PC-3 (cell line): ENCODE measurements around the gene COL4A1. TPM values are rescaled to one million over a fixed set of nuclear protein-coding genes. Genes with fewer than 3 reads are reported as not detected.

Source experiments
- ATAC-seq: fragments of 200-7000 bp; cut with Tn5 transposase; 2 replicates; pipeline ENCODE4 v1.9.1; 2020; ENCODE audit warnings: mild to moderate bottlenecking, moderate library complexity
- BruUV-seq: library from RNA; stranded (reverse); fragments of 400-500 nt; replicated peaks from 2 replicates; lab custom pipeline; 2021; lab: Mats Ljungman, UMichigan
- CTCF ChIA-PET: fragments of 300-600 bp; sonication (Branson Sonifier 250); formaldehyde crosslinking; loops from one replicate; lab custom pipeline; 2022; ENCODE audit warnings: antibody characterized with exemption; lab: Charles Lee
- POLR2A ChIA-PET: fragments of 300-600 bp; sonication (Branson Sonifier 250); formaldehyde crosslinking; loops from one replicate; lab custom pipeline; 2022; ENCODE audit warnings: antibody characterized with exemption; ENCODE audit not compliant: unreplicated experiment; lab: Charles Lee
- DNase-seq: peaks from one replicate; pipeline ENCODE4 v3.0.0-alpha.2; 2015
- H2AFZ ChIP-seq: fragments of 300-600 bp; sonication (generic); 2 replicates; pipeline ENCODE4 v1.6.0; 2016; ENCODE audit warnings: antibody characterized with exemption, low read length
- H3F3A ChIP-seq: fragments of 300-600 bp; sonication (generic); one replicate; pipeline ENCODE4 v1.6.0; 2017; ENCODE audit warnings: antibody characterized with exemption, low read length, control low read depth, mild to moderate bottlenecking; ENCODE audit not compliant: unreplicated experiment
- H3K27ac ChIP-seq: fragments of 300-600 bp; sonication (generic); 2 replicates; pipeline ENCODE4 v1.5.1; 2016; ENCODE audit warnings: mild to moderate bottlenecking, low read length
- H3K27me3 ChIP-seq: fragments of 300-600 bp; sonication (generic); 2 replicates; pipeline ENCODE4 v1.6.1; 2016; ENCODE audit warnings: low read length, mixed read lengths
- H3K36me3 ChIP-seq: fragments of 300-600 bp; sonication (generic); 2 replicates; pipeline ENCODE4 v1.6.1; 2016; ENCODE audit warnings: low read depth, mixed run types, low read length, mixed read lengths
- H3K4me1 ChIP-seq: fragments of 300-600 bp; sonication (generic); 2 replicates; pipeline ENCODE4 v1.5.1; 2016; ENCODE audit warnings: low read length; ENCODE audit not compliant: insufficient read depth
- H3K4me2 ChIP-seq: fragments of 300-600 bp; sonication (generic); 2 replicates; pipeline ENCODE4 v1.6.0; 2016; ENCODE audit warnings: low read length
- H3K4me3 ChIP-seq: fragments of 300-600 bp; sonication (generic); 2 replicates; pipeline ENCODE4 v1.5.1; 2016; ENCODE audit warnings: mild to moderate bottlenecking, low read length, mixed read lengths
- H3K79me2 ChIP-seq: fragments of 300-600 bp; sonication (generic); 2 replicates; pipeline ENCODE4 v1.6.1; 2017; ENCODE audit warnings: low read length, mixed read lengths
- H3K9ac ChIP-seq: fragments of 300-600 bp; sonication (generic); 2 replicates; pipeline ENCODE4 v1.6.0; 2016; ENCODE audit warnings: mild to moderate bottlenecking, low read length
- H3K9me2 ChIP-seq: fragments of 300-600 bp; sonication (generic); replicated peaks from 2 replicates; pipeline ENCODE4 v1.6.1; 2016; ENCODE audit warnings: mixed run types, low read length, mixed read lengths
- H3K9me3 ChIP-seq: fragments of 300-600 bp; sonication (generic); 2 replicates; pipeline ENCODE4 v1.6.1; 2016; ENCODE audit warnings: low read length, mixed read lengths
- H4K20me1 ChIP-seq: fragments of 300-600 bp; sonication (generic); 2 replicates; pipeline ENCODE4 v1.6.1; 2016; ENCODE audit warnings: low read length, mixed read lengths
- EZH2 ChIP-seq: fragments of 300-600 bp; sonication (generic); IDR thresholded peaks from one replicate; pipeline ENCODE4 v1.6.1; 2017; ENCODE audit warnings: antibody characterized with exemption, mild to moderate bottlenecking, low read length; ENCODE audit not compliant: unreplicated experiment
- EZH2phosphoT487 ChIP-seq: fragments of 300-600 bp; sonication (generic); IDR thresholded peaks from 2 replicates; pipeline ENCODE4 v1.6.1; 2018; ENCODE audit warnings: mild to moderate bottlenecking, antibody characterized with exemption, low read length, borderline replicate concordance
- intact Hi-C: fragments of 100-400 bp; cut with micrococcal nuclease; formaldehyde crosslinking; loops from 2 replicates; pipeline ENCODE4 v1.9.0; 2023
- total RNA-seq: library from RNA; depleted of rRNA; stranded (reverse); fragments of >200 nt; gene quantifications from 2 replicates; pipeline ENCODE4 v1.2.3, GENCODE V29; 2014
- TF ChIP-seq, protein P1 (sequence below): fragments of 300-600 bp; sonication (generic); conservative IDR thresholded peaks from 2 replicates; pipeline ENCODE4 v1.5.1; 2017; ENCODE audit warnings: antibody characterized with exemption, low read depth, mild to moderate bottlenecking, low read length

The COL4A1 gene
- total RNA-seq, 1 experiment from 2014 or later: 48.7 TPM

GRCh38 chr13:110239280-110240125 lies 67.5 kb downstream of the COL4A1 start:
- no TSS peak for BruUV-seq

DNA sequence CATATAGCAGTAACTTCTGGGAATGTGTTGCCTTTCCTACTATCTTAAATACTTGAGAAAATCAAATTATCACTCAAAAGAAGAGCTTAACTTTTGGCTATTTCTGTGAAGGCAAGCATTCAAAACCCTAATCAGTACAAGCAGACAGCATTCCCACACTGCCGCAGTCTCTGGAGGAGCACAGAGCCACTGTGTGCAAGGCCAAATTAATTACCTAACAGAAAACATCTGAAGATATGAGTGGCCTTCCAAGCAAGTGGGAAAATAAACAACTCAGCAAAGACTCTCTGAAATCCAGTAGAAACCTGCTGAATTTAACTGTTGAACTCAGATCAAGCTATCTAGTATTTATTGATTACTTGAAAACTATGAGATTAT lies 68.2 kb downstream of the COL4A1 start:
- no peaks in the 10 kb centered on the region for H3F3A ChIP-seq
- ATAC-seq (no peak), DNase-seq (no peak)
- no peak overlapping the region for H3K4me2 ChIP-seq
- H3K9me2 ChIP-seq: no peaks in the 10 kb centered on the region
- H3K27me3 ChIP-seq: no peaks in the 10 kb centered on the region
- TF ChIP-seq EZH2phosphoT487: no peak
- TF ChIP-seq, protein P1, sequence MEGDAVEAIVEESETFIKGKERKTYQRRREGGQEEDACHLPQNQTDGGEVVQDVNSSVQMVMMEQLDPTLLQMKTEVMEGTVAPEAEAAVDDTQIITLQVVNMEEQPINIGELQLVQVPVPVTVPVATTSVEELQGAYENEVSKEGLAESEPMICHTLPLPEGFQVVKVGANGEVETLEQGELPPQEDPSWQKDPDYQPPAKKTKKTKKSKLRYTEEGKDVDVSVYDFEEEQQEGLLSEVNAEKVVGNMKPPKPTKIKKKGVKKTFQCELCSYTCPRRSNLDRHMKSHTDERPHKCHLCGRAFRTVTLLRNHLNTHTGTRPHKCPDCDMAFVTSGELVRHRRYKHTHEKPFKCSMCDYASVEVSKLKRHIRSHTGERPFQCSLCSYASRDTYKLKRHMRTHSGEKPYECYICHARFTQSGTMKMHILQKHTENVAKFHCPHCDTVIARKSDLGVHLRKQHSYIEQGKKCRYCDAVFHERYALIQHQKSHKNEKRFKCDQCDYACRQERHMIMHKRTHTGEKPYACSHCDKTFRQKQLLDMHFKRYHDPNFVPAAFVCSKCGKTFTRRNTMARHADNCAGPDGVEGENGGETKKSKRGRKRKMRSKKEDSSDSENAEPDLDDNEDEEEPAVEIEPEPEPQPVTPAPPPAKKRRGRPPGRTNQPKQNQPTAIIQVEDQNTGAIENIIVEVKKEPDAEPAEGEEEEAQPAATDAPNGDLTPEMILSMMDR: no peak
- BruUV-seq: no TSS peak
- intact Hi-C loops: no loop called here
- no peaks in the 10 kb centered on the region for H3K79me2 ChIP-seq
- no peak overlapping the region for H3K9ac ChIP-seq
- H3K4me3 ChIP-seq: no peak overlapping the region
- no peaks in the 10 kb centered on the region for H4K20me1 ChIP-seq
- H3K27ac ChIP-seq: no peak overlapping the region
- no peaks in the 10 kb centered on the region for H3K4me1 ChIP-seq
- POLR2A ChIA-PET: no interaction called here
- CTCF ChIA-PET: no interaction called here
- no peak overlapping the region for H2AFZ ChIP-seq
- H3K36me3 ChIP-seq: no peaks in the 10 kb centered on the region
- H3K9me3 ChIP-seq: no peaks in the 10 kb centered on the region

More at GRCh38 chr13:110239280-110240125, 67.5 kb downstream of the COL4A1 start:
- H4K20me1 ChIP-seq: no peaks in the 10 kb centered on the region
- H3K36me3 ChIP-seq: no peaks in the 10 kb centered on the region
- H3K9me3 ChIP-seq: no peaks in the 10 kb centered on the region
- H3K4me2 ChIP-seq: no peak overlapping the region
- H3K4me1 ChIP-seq: no peaks in the 10 kb centered on the region
- no peak overlapping the region for H3K9ac ChIP-seq
- H3K9me2 ChIP-seq: no peaks in the 10 kb centered on the region
- H3K79me2 ChIP-seq: no peaks in the 10 kb centered on the region
- no peak for TF ChIP-seq EZH2
- no peak for TF ChIP-seq EZH2phosphoT487
- TF ChIP-seq, protein P1: peak; percentile 39; the same call in 1 of the 2 replicates
- no peaks in the 10 kb centered on the region for H3K27me3 ChIP-seq
- H2AFZ ChIP-seq: no peak overlapping the region
- ChIA-PET POLR2A (no interaction called here), CTCF (interaction anchor here (0.6 kb wide), 1 partner anchor 283 kb away, joined by 3 read pairs; no protein-coding TSS in a partner anchor)
- intact Hi-C loops: no loop called here
- H3F3A ChIP-seq: no peaks in the 10 kb centered on the region
- ATAC-seq: no peak
- no peak overlapping the region for H3K27ac ChIP-seq
- no peak overlapping the region for H3K4me3 ChIP-seq
- DNase-seq: no peak
